Stimulated activated CD4-positive, alpha-beta T cell treated with anti-CD3 and anti-CD28 coated beads, Interleukin-4, amount 100 ng/mL, for 48 hours (primary cell): Measurements from ENCODE around the gene FBXO15.

Experiments
- DNase-seq, 2 donors: peaks; one replicate each; pipeline ENCODE4 v3.0.0-alpha.2; 2020; ENCODE audit warnings: low read depth in 2 of 2

Gene FBXO15

DNA sequence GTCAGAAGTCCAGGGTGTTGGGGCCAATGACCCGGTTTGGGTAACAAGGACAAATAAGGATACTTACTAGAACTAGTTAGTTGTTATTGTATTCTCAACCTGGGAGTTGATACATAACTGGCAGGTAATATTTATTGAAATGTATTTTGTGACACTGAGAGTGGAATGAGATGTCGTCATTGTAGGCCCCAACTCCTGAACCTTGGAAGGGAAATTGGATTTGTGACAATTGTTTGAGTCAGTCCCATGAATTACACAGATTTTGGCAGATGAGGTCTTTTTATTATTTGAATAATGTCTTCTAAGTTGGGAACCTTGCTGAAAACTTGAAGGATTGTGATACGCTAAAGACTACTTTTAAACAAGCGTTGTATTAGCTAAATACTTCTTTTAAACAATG is 5.7 kb upstream of the FBXO15 start:
- no peak for DNase-seq

DNA sequence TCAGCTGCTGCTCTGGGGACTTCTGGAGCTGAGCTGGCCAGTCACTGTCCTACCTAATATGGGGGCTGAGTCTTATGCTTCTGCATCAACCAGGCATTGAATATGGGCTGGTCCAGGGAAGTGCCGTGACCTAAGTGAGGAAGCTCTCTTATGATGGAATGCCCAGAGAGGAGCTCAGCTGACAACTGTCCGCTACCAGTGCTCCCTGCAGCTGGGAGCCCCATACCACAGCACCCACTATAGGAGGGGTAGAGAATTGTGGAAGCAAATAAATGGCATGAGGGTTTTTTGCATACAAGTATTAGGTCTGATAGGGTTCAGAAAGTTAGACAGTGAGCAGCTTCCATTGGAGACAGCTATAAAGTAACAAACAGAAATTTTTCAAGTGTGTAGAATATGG is 5.2 kb upstream of the FBXO15 start:
- DNase-seq, result no peak

DNA sequence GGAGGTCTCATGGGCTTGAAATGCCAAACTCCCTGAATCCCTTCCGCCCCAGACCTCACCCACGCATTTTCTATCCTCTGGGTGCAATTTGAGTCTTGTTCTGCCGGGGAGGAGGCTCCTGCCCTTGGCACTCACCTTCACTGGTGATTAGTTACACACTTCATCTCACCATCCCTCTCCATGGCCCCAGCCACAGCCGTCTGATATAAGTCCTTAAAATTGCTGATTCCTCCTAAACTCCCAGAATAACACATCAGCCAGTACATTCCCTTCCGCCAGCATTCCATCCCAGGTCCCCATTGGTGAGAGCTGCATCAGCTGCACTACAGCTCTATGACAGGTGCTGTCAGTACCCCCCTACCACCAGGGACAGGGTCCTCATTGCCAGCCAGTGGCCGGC is 4.6 kb upstream of the FBXO15 start:
- DNase-seq, result no peak

DNA sequence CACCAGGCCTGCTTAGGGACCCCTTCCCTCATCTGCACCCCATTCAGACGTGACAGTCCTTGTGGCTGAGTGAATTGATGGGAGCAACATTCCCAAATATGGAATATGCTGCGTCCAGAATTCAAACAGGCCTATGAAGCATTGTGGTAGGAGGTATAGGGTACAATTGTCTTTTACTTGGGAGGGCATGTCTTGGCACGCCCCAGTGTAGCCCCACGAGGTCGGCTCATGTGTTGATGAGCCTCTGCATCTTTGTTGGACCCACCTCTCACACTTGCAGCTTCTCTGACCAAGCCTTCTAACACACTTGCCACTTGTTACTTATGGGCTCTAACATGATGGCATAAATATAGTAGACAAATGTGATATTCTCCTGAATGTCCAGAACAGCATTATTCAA is 2.2 kb upstream of the FBXO15 start:
- DNase-seq, result no peak

DNA sequence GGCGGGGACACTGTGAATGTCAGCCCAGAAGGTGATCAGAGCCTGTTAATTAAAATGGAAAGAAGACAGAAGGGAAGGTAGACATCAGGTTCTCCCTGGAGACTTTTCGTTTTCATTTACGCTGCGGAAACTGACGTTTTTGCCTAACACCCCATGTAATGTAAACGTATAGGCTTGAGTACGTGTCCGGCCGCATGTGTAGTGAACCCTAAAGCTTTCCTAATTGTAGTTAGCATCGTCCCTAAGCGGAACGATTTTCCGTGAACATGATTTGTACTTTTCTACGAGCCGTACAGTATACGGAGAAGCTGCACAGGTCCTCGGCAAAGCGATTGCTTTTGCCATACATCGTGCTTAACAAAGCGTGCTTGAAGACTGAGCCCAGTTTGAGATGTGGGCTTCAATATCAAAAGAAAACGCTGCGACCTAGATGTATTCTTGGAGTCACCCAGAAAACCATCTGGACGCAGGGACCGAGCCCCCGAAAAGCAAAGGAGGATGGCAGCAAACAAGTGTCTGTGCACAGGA is 973 bp upstream of the FBXO15 start:
- DNase-seq, result no peak

DNA sequence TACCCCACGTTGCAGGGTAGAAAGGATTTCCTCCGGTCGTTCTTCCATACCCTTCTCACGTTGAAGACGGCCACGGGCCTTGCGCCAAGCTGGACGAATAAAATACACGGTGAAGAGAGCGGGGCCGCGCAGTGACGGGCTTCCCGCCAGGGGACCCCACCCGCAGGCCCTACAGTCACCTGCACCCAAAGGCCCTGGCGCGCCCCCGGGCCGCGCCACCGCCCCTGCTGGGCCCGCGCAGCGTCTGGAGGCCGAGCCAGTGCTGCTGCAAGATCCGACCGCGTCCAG is 199 bp downstream of the FBXO15 start:
- DNase-seq, result no peak

DNA sequence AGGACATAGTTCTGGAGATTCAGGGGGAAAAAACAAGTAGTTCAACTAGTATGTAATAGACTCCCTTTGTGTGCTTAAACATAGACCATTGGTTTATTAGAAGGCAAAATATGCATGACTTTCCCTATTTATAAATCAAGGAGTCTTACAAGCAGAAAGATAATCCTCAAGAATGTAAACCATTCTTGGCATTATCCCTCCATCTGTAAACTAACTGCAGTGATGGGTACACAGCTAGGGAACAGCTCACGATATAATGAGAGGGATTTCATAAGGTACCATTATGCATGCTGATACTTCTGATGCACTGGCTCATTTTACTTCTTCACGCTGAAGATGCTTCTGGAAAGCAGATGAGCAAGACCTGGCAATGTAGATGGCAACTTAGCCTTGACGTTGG is 878 bp downstream of the FBXO15 start:
- DNase-seq, result no peak

DNA sequence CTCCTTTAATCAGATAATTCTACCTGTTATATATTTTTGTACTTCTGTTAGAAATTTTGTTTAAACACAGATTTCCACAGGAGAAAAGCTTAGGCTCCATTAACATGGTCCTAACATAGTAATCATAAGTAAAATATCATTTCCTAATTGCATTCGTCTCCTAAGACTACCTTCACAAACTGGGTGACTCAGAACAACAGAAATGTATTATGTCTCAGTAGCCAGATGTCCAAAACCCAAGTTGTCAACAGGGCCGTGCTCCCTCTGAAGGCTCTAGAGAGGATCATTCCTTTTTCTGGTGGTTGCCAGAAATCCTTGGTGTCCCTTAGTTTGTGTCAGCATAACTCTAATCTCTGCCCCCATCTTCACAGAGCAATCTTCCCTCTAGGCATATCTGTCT is 5.4 kb downstream of the FBXO15 start:
- DNase-seq, result no peak

DNA sequence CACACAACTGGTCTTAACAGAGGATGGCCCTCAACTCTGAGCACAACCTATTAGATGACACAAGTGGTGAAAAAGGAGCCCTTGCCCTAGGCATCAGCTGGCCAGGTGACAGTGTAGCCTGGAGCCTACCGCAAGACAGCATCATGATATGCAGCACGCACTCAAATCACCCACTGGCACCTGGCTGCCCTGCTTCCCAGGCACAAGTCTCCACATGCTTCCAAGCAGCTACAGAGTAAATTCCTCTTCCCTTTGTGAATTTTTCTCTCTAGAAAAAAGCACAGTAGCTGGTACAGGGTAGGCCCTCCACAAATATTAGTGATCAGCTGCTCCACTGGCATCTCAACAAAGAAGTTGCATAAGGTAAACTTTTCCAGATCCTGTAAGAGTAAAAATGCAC is 6.0 kb downstream of the FBXO15 start:
- no peak for DNase-seq

DNA sequence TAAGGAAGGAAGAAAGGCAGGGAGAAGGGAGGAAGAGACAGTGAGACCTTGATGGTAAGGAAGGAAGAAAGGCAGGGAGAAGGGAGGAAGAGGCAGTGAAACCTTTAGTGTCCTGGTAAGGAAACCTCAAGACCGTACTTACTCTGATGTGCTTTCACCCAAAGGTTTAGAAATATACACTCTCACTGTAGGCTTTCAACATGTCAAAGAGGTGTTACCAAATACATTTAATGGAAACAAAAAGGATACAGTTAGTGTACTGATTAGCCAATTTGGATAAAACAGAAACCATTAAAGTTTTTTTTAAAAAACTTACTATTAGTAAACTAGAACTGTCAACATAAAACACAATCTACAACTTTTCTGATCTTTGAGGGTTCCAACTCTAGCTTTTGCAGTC is 7.1 kb downstream of the FBXO15 start:
- no peak for DNase-seq

DNA sequence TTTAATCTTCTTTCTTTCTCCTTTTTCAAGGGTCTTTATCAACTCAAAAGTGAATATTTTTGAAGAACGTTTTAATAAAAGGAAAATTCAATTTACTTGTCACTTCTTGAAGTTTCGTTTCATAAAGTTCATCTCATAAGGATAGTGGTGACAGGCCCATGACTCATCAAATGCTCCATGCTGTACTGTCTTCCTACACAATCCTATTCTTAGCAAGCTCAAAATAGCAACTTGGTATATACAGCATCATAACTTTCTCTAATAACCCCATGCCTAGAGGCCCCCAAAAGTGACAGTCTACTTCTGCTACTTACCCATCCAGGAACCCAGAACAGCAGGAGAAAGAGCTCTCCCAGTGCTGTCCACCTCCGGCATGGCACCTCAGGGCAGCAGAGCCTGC is 7.7 kb downstream of the FBXO15 start:
- DNase-seq, result peak in 1 of 2 donors; percentile 49

DNA sequence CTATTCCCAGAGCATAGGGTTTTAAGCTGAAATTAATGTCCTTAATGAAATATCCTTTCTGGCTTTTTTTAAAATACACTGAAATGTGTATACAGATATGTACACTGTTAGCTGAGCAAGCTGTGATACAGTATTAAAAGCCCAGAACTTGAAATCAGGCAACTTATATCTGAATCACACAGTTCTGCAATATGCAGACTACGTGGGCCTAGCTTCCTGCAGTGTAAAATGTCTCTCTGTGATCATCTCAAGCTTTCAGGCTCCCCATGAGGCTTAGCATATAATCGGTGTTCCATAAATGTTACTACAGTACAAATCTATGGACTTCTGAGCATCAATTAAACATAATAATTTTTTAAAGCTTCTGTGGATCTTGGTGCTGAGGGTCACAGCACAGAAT is 8.2 kb downstream of the FBXO15 start:
- DNase-seq, result no peak

DNA sequence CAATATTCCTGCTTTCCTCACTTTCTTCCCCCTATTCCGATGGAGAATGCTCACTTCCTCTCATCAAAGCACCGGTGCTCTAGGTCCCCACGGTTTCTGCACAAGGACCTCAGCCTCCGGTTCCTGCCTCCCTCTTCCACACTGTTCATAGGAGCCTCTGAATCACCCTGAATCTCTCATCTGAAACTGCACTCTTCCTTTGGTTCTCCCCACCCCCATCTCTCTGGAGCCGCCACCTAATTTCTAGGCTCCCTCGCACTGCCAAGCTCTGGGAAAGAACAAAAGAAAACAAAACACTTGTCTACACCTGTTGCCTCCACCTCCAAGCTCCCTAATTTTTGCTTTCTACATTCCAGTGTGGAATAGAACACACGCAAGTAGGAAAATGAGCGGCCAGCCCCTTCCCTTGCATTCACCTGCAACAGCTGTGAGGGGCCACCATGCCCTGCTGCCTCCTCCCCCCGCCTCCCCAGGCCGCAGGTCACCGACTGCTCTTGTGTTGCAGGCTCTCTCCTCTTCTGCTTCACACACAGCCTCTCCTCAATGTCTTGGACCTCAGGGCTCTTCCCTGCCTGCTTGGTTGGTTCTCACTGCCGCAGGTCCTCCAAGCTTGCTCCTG is 9.6 kb downstream of the FBXO15 start:
- no peak for DNase-seq

DNA sequence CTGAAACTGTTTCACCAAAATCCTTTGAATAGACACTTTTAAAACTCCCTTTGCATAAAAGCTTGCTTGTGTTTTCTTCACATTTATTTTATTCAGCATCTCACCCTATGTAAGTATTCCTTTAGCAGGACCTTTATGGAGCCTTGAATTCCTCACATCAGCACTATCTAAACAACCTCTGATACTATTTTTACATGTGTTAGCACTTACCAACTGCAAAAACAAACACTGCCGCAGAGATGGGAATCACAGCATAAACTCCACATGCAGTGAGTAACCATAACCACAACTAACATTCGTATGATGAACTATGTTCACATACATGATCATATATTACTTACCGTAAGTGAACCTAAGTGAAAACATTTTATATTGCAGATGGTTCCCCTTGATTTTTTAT is 15.4 kb downstream of the FBXO15 start:
- DNase-seq, result no peak

DNA sequence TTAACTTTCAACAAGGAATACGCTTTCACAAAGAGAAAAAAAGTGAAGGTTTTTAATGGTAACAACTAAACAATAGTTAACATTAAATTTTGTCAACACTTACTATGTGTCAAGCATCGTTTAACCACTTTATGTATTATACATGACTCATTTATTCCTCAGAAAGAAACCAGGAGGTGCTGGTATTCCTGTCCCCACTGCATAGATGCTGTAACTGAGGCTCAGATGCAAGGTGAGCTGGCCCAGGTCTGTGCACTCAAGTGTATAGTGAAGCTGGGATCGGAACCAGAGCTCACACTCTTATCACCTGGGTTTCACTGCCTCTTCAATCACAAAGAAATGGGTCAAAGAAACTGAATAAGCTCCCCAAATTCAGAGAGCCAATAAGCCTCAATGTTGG is 16.5 kb downstream of the FBXO15 start:
- no peak for DNase-seq

DNA sequence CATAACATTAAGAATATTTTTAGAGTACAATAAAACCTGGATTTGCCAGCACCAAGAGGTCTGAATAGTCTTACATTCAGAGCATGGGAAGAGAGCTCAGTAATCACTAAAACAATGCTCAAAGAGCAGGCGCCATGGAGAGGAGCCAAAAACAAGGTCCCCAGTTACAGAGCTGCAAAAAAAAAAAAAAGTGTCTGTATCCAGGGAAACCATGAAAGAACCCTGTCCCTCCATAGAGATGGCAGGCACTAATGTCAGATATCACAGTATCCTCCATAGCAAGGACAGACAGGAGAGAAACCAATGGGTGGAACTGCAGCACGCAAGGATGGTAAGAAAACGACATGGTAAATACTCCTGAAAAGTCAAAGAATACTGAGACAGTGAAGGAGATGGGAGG is 19.5 kb downstream of the FBXO15 start:
- DNase-seq, result no peak

DNA sequence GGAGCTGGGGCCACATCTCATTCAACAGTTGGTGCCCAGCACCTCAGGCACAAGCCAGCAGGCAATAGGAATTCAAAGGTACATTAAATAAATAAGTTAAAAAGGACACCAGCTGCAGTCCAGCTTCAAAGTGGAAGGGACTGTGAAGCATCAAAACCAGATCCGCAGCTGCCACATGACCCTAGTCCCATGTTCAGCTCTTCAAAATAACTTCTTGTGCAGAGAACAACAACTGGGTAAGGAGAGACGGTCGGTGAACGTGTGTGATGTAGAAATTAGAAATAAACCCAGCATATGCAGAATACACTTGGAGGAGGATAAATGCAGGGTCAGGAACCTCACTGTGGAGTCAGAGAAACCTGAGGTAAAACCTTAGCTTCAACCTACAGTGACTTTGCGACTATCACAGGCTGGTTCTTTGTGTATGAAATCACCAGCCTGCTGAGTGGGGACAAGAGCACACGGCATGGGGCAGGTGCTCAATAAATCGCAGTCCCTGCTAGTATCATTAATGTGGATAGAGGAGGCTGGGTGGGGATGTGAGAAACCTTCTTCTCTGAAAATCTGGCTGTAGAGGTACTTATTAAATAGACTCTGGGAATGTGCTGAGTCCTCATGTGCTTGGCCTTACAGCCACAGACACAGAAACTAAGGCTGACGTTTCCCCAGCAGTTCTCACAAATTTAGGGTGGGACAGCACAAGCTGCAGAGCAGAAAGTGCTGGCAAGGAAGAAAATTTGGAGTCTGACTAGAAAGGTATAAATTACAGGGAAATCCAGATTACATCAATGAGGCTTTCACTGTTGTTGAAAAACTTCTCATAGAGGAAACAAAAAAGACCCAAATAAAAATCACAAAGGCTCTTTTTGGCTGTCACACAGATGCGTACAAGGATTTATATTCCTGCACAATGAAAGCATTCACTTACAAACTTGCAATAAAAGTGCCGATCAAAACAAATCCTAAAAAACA is 20.7 kb downstream of the FBXO15 start:
- no peak for DNase-seq

DNA sequence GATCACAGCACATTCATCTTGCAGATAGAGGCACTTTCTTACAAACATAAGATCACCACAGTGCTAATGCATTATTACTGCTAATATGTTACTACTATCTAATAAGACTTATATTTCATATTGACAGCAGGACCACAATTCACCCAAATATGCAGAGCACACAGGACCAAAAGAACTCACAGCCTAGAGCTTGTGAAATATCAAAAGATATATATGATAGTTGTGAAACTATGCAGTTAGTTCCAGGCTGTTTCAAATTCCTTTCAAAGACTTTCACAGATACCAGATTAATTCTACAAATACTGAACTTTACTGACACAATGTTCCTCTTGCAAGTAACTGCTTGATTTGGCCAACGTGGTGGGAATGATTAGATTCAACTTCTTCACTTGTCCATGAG is 23.0 kb downstream of the FBXO15 start:
- DNase-seq, result no peak

DNA sequence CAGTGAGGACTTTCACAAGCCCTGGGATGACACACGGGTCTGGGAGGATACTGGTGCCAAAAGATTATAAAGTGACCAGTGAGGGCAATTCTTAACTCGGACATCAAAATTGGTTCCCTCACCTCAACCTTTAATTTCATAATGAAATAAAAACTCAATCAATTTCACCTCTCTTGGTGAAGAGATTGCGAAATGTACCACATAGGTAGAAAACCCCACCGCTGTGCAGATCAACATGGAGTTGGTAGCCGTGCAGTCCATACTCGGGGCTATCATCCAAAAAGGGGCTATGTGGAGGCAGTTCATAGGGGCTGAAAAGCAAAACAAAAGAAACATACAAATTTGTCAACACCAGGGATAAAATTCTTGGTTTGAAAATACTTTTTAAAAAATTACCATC is 24.4 kb downstream of the FBXO15 start:
- no peak for DNase-seq

DNA sequence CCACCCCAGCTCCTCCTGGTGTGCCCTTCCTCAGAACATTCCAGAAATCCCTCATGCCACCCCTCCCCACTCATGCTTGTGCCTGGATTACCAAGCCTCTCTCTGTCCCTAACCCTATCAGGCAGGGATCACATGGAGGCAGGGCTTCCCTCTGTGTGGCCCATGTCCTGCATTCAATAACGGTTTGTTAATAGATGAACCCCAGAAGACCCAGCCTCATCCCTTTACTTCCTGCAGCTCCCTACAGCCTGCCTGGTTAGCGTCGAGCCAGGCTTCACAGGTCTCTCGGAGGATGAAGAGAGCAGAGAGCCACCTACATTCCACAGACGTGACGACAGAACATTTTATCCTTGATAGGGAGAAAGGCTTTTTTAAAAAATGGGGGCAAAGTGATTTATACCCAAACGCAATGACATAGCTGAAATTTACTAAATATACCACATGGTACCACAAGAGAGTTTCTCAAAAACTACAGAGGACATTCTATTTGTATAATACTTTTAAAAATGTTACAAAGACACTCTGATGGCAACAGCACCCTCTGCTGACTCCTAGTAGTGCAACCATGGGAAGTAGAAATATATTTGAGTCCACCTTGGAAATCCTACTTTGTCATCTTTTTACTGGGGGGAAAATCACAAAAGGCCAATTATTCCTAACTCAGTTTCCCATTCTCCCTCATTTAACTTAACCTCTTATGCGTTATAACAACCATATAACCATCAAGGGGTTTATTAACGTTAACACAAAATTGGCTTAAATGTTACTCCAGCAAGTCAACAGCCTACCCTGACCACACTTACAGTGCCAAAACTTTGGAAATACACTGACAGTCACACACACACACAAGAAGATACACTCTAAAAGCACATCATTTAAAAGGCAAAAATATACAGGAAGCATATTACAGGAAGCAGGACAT is 30.7 kb downstream of the FBXO15 start:
- DNase-seq, result no peak

DNA sequence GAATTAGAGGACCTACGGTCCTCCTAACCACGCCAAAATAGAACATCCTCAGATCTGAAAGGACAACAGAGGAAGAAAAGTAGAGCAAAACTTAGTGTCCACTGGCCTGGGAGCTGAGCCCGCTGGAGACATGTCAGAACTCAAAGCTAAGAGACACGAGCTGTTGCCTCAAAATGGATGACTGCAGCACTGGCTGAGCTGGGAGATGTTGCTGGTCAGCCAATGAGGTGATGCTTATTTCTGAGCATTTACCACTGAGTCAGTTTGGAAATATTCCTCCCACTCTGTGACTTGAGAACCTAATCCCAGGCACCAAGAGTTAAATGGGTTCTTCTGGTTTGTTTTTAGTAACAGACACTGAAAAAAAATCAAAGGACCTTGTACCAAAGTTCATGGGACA is 32.6 kb downstream of the FBXO15 start:
- no peak for DNase-seq

DNA sequence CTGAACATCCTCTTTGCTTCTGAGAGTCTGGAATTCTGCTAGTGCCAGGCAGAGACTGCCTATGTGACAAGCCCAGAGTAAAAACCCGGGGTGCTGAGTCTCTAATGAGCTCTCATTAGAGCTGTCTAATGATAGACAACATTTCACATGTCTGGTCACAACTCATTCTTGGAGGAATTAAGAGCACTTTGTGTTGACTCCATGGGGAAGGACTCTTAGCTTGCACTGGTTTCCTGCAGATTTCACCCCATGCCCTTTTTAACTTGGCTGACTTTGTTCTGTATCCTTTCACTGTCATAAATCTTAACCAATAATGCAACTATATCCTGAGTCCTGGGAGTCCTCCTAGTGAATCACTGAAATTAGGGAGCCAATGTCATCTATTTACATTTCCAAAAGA is 33.5 kb downstream of the FBXO15 start:
- DNase-seq, result no peak
